ENCODE results near the gene PM20D2.

PM20D2 gene

GRCh38 chr6:89197141-89197540 lies 51.3 kb downstream of the PM20D2 start:
- no peak for TF ChIP-seq CTCF (IDR thresholded peaks at IDR 0.05; ENCODE audit: low read depth, low read length, missing control alignments)
- no peak for DNase-seq (ENCODE audit: extremely low read depth, low read depth)
- H3K4me3 ChIP-seq (replicated peaks; ENCODE audit: low read depth, low read length): no peak overlapping the region

GRCh38 chr6:89198235-89198634 lies 52.4 kb downstream of the PM20D2 start:
- no peak overlapping the region for H3K4me3 ChIP-seq (replicated peaks; ENCODE audit: low read depth, low read length)
- no peak for DNase-seq (ENCODE audit: extremely low read depth, low read depth)
- no peak for TF ChIP-seq CTCF (IDR thresholded peaks at IDR 0.05; ENCODE audit: low read depth, low read length, missing control alignments)

GRCh38 chr6:89199579-89199978 lies 53.7 kb downstream of the PM20D2 start:
- no peak for DNase-seq (ENCODE audit: extremely low read depth, low read depth)
- no peak overlapping the region for H3K4me3 ChIP-seq (replicated peaks; ENCODE audit: low read depth, low read length)
- TF ChIP-seq CTCF (IDR thresholded peaks at IDR 0.05; ENCODE audit: low read depth, low read length, missing control alignments): no peak

- DNase-seq (ENCODE audit: extremely low read depth, low read depth): no peak
- no peak overlapping the region for H3K4me3 ChIP-seq (replicated peaks; ENCODE audit: low read depth, low read length)
- no peak for TF ChIP-seq CTCF (IDR thresholded peaks at IDR 0.05; ENCODE audit: low read depth, low read length, missing control alignments)
These were observed 54.9 kb downstream of the PM20D2 start for GRCh38 chr6:89200706-89201215.

- no peak for TF ChIP-seq CTCF (IDR thresholded peaks at IDR 0.05; ENCODE audit: low read depth, low read length, missing control alignments)
- no peak for DNase-seq (ENCODE audit: extremely low read depth, low read depth)
- no peak overlapping the region for H3K4me3 ChIP-seq (replicated peaks; ENCODE audit: low read depth, low read length)
These were observed 58.2 kb downstream of the PM20D2 start for GRCh38 chr6:89204096-89204495.

- no peak overlapping the region for H3K4me3 ChIP-seq (replicated peaks; ENCODE audit: low read depth, low read length)
- no peak for TF ChIP-seq CTCF (IDR thresholded peaks at IDR 0.05; ENCODE audit: low read depth, low read length, missing control alignments)
- DNase-seq (ENCODE audit: extremely low read depth, low read depth): no peak
These were observed 60.0 kb downstream of the PM20D2 start for GRCh38 chr6:89205819-89206218.

GRCh38 chr6:89208551-89208950 lies 62.7 kb downstream of the PM20D2 start:
- no peak for TF ChIP-seq CTCF (IDR thresholded peaks at IDR 0.05; ENCODE audit: low read depth, low read length, missing control alignments)
- no peak for DNase-seq (ENCODE audit: extremely low read depth, low read depth)
- no peak overlapping the region for H3K4me3 ChIP-seq (replicated peaks; ENCODE audit: low read depth, low read length)

Data from HFF-Myc (cell line).